ENCODE data around the gene STAG2.
A peak's percentile ranks its signal among the peaks of the same experiment; 100 is the strongest.

The STAG2 gene

GRCh38 chrX:123975180-123975579 lies 13.7 kb downstream of the STAG2 start:
- no peak for DNase-seq (ENCODE audit: low spot score)

GRCh38 chrX:123976706-123977316 lies 15.3 kb downstream of the STAG2 start:
- peak; percentile 42 for DNase-seq (ENCODE audit: low spot score)

- DNase-seq (ENCODE audit: low spot score), result no peak
Measured at GRCh38 chrX:123983240-123983639, 21.7 kb downstream of the STAG2 start.

- DNase-seq (ENCODE audit: low spot score), result no peak
Measured at GRCh38 chrX:123986377-123986776, 24.9 kb downstream of the STAG2 start.

- DNase-seq (ENCODE audit: low spot score), result no peak
Measured at GRCh38 chrX:123988423-123989111, 27.1 kb downstream of the STAG2 start.

GRCh38 chrX:123989235-123989634 lies 27.7 kb downstream of the STAG2 start:
- DNase-seq (ENCODE audit: low spot score), result no peak

- DNase-seq (ENCODE audit: low spot score), result no peak
Measured at GRCh38 chrX:123990169-123990568, 28.7 kb downstream of the STAG2 start.

GRCh38 chrX:123990602-123991001 lies 29.1 kb downstream of the STAG2 start:
- no peak for DNase-seq (ENCODE audit: low spot score)

GRCh38 chrX:123993326-123993725 lies 31.8 kb downstream of the STAG2 start:
- DNase-seq (ENCODE audit: low spot score), result no peak

GRCh38 chrX:123993904-123994635 lies 32.6 kb downstream of the STAG2 start:
- DNase-seq (ENCODE audit: low spot score), result no peak

- no peak for DNase-seq (ENCODE audit: low spot score)
Measured at GRCh38 chrX:123994730-123995129, 33.2 kb downstream of the STAG2 start.

GRCh38 chrX:124001581-124001980 lies 40.1 kb downstream of the STAG2 start:
- no peak for DNase-seq (ENCODE audit: low spot score)

GRCh38 chrX:124005228-124005627 lies 43.7 kb downstream of the STAG2 start:
- no peak for DNase-seq (ENCODE audit: low spot score)

- DNase-seq (ENCODE audit: low spot score), result no peak
Measured at GRCh38 chrX:124010157-124010556, 48.7 kb downstream of the STAG2 start.

GRCh38 chrX:124010566-124010965 lies 49.1 kb downstream of the STAG2 start:
- no peak for DNase-seq (ENCODE audit: low spot score)

- no peak for DNase-seq (ENCODE audit: low spot score)
Measured at GRCh38 chrX:124015721-124016120, 54.2 kb downstream of the STAG2 start.

GRCh38 chrX:124016825-124017224 lies 55.3 kb downstream of the STAG2 start:
- no peak for DNase-seq (ENCODE audit: low spot score)

GRCh38 chrX:124018023-124018422 lies 56.5 kb downstream of the STAG2 start:
- DNase-seq (ENCODE audit: low spot score), result peak; percentile 32

- no peak for DNase-seq (ENCODE audit: low spot score)
Measured at GRCh38 chrX:124023838-124024238, 62.3 kb downstream of the STAG2 start.

- DNase-seq (ENCODE audit: low spot score), result no peak
Measured at GRCh38 chrX:124026529-124026928, 65.0 kb downstream of the STAG2 start.

GRCh38 chrX:124028182-124028581 lies 66.7 kb downstream of the STAG2 start:
- DNase-seq (ENCODE audit: low spot score), result no peak

- no peak for DNase-seq (ENCODE audit: low spot score)
Measured at GRCh38 chrX:124030520-124030919, 69.0 kb downstream of the STAG2 start.

- no peak for DNase-seq (ENCODE audit: low spot score)
Measured at GRCh38 chrX:124033821-124034220, 72.3 kb downstream of the STAG2 start.

Data from NAMALWA (cell line).